ENCODE data around the gene XPNPEP2. TPM values are rescaled to one million over a fixed set of nuclear protein-coding genes. Genes with fewer than 3 reads are reported as not detected.

XPNPEP2 gene
- total and polyA plus RNA-seq, 4 donors = 0.87 to 4.1 (median 2.3) TPM

GRCh38 chrX:129744861-129745321 is 6.1 kb downstream of the XPNPEP2 start:
- no peak for DNase-seq (ENCODE audit: low read depth in 4 of 6, low spot score in 6 of 6)
- 74% methylated on average over 10 of the region's 10 CpGs for WGBS (ENCODE audit: insufficient coverage)

GRCh38 chrX:129746557-129747470 is 8.0 kb downstream of the XPNPEP2 start:
- DNase-seq (ENCODE audit: low read depth in 4 of 6, low spot score in 6 of 6) = peak in 3 of 6 donors; percentile 36 to 70 (median 68)
- Histone ChIP-seq H3K27me3 (ENCODE audit: control insufficient read depth, insufficient read depth, low read length) (peaks cover 2% of the 10 kb centered on the region), H3K36me3 (ENCODE audit: control insufficient read depth, insufficient read depth, low read length) (no peaks in the 10 kb centered on the region), H3K4me1 (ENCODE audit: control insufficient read depth, insufficient read depth, low read length) (peaks cover 12% of the 10 kb centered on the region), H3K27ac (ENCODE audit: low read depth, low read length) (no peak overlapping the region), H3K4me3 (ENCODE audit: low read depth, low read length) (no peak overlapping the region), H3K9me3 (ENCODE audit: control insufficient read depth, insufficient read depth, low read length) (no peaks in the 10 kb centered on the region)
- WGBS (ENCODE audit: insufficient coverage) = 38% methylated on average over 4 of the region's 7 CpGs

More at GRCh38 chrX:129744861-129745321, 6.1 kb downstream of the XPNPEP2 start:
- no peaks in the 10 kb centered on the region for H3K9me3 ChIP-seq (ENCODE audit: control insufficient read depth, insufficient read depth, low read length)
- peaks cover 2% of the 10 kb centered on the region for H3K27me3 ChIP-seq (ENCODE audit: control insufficient read depth, insufficient read depth, low read length)
- peaks cover 12% of the 10 kb centered on the region for H3K4me1 ChIP-seq (ENCODE audit: control insufficient read depth, insufficient read depth, low read length)
- H3K4me3 ChIP-seq (ENCODE audit: low read depth, low read length) = no peak overlapping the region
- H3K27ac ChIP-seq (ENCODE audit: low read depth, low read length) = no peak overlapping the region
- no peaks in the 10 kb centered on the region for H3K36me3 ChIP-seq (ENCODE audit: control insufficient read depth, insufficient read depth, low read length)

- no peak overlapping the region for H3K4me3 ChIP-seq (ENCODE audit: low read depth, low read length)
- peaks cover 2% of the 10 kb centered on the region for H3K27me3 ChIP-seq (ENCODE audit: control insufficient read depth, insufficient read depth, low read length)
- no peak overlapping the region for H3K27ac ChIP-seq (ENCODE audit: low read depth, low read length)
- no peaks in the 10 kb centered on the region for H3K36me3 ChIP-seq (ENCODE audit: control insufficient read depth, insufficient read depth, low read length)
- no peaks in the 10 kb centered on the region for H3K9me3 ChIP-seq (ENCODE audit: control insufficient read depth, insufficient read depth, low read length)
- 56% methylated on average over 4 of the region's 4 CpGs for WGBS (ENCODE audit: insufficient coverage)
- DNase-seq (ENCODE audit: low read depth in 4 of 6, low spot score in 6 of 6) = no peak
- peaks cover 12% of the 10 kb centered on the region for H3K4me1 ChIP-seq (ENCODE audit: control insufficient read depth, insufficient read depth, low read length)
Observed at GRCh38 chrX:129747533-129747932, 8.8 kb downstream of the XPNPEP2 start.

GRCh38 chrX:129748305-129748704 is 9.5 kb downstream of the XPNPEP2 start:
- peak in 2 of 6 donors; percentile 1 to 51 for DNase-seq (ENCODE audit: low read depth in 4 of 6, low spot score in 6 of 6)
- H3K36me3 ChIP-seq (ENCODE audit: control insufficient read depth, insufficient read depth, low read length) = no peaks in the 10 kb centered on the region

GRCh38 chrX:129749069-129749468 is 10.3 kb downstream of the XPNPEP2 start:
- H3K27ac ChIP-seq (ENCODE audit: low read depth, low read length) = no peak overlapping the region
- WGBS (ENCODE audit: insufficient coverage) = no CpG with 5 or more reads among the region's 2 CpGs
- DNase-seq (ENCODE audit: low read depth in 4 of 6, low spot score in 6 of 6) = no peak
- H3K27me3 ChIP-seq (ENCODE audit: control insufficient read depth, insufficient read depth, low read length) = no peaks in the 10 kb centered on the region
- peaks cover 9% of the 10 kb centered on the region for H3K4me1 ChIP-seq (ENCODE audit: control insufficient read depth, insufficient read depth, low read length)
- no peaks in the 10 kb centered on the region for H3K9me3 ChIP-seq (ENCODE audit: control insufficient read depth, insufficient read depth, low read length)
- no peak overlapping the region for H3K4me3 ChIP-seq (ENCODE audit: low read depth, low read length)
- H3K36me3 ChIP-seq (ENCODE audit: control insufficient read depth, insufficient read depth, low read length) = no peaks in the 10 kb centered on the region

More at GRCh38 chrX:129748305-129748704, 9.5 kb downstream of the XPNPEP2 start:
- Histone ChIP-seq H3K9me3 (ENCODE audit: control insufficient read depth, insufficient read depth, low read length) (no peaks in the 10 kb centered on the region), H3K4me1 (ENCODE audit: control insufficient read depth, insufficient read depth, low read length) (peaks cover 12% of the 10 kb centered on the region), H3K4me3 (ENCODE audit: low read depth, low read length) (no peak overlapping the region), H3K27me3 (ENCODE audit: control insufficient read depth, insufficient read depth, low read length) (peaks cover 2% of the 10 kb centered on the region), H3K27ac (ENCODE audit: low read depth, low read length) (no peak overlapping the region)
- WGBS (ENCODE audit: insufficient coverage) = 74% methylated on average over 2 of the region's 4 CpGs

- 86% methylated on average over 6 of the region's 8 CpGs for WGBS (ENCODE audit: insufficient coverage)
- Histone ChIP-seq H3K4me3 (ENCODE audit: low read depth, low read length) (no peak overlapping the region), H3K27ac (ENCODE audit: low read depth, low read length) (no peak overlapping the region), H3K27me3 (ENCODE audit: control insufficient read depth, insufficient read depth, low read length) (peaks cover 2% of the 10 kb centered on the region), H3K9me3 (ENCODE audit: control insufficient read depth, insufficient read depth, low read length) (no peaks in the 10 kb centered on the region), H3K4me1 (ENCODE audit: control insufficient read depth, insufficient read depth, low read length) (peaks cover 14% of the 10 kb centered on the region), H3K36me3 (ENCODE audit: control insufficient read depth, insufficient read depth, low read length) (no peaks in the 10 kb centered on the region)
- no peak for DNase-seq (ENCODE audit: low read depth in 4 of 6, low spot score in 6 of 6)
Observed at GRCh38 chrX:129750971-129751370, 12.2 kb downstream of the XPNPEP2 start.

- Histone ChIP-seq H3K36me3 (ENCODE audit: control insufficient read depth, insufficient read depth, low read length) (no peaks in the 10 kb centered on the region), H3K4me3 (ENCODE audit: low read depth, low read length) (no peak overlapping the region), H3K27me3 (ENCODE audit: control insufficient read depth, insufficient read depth, low read length) (peaks cover 2% of the 10 kb centered on the region), H3K9me3 (ENCODE audit: control insufficient read depth, insufficient read depth, low read length) (no peaks in the 10 kb centered on the region), H3K4me1 (ENCODE audit: control insufficient read depth, insufficient read depth, low read length) (peaks cover 11% of the 10 kb centered on the region), H3K27ac (ENCODE audit: low read depth, low read length) (no peak overlapping the region)
- no peak for DNase-seq (ENCODE audit: low read depth in 4 of 6, low spot score in 6 of 6)
- WGBS (ENCODE audit: insufficient coverage) = 53% methylated on average over 16 of the region's 22 CpGs
Observed at GRCh38 chrX:129754056-129755024, 15.6 kb downstream of the XPNPEP2 start.

- WGBS (ENCODE audit: insufficient coverage) = 66% methylated on average over 15 of the region's 18 CpGs
- Histone ChIP-seq H3K4me3 (ENCODE audit: low read depth, low read length) (no peak overlapping the region), H3K36me3 (ENCODE audit: control insufficient read depth, insufficient read depth, low read length) (no peaks in the 10 kb centered on the region)
Observed at GRCh38 chrX:129755779-129756650, 17.2 kb downstream of the XPNPEP2 start.

More at GRCh38 chrX:129755779-129756650, 17.2 kb downstream of the XPNPEP2 start:
- H3K27me3 ChIP-seq (ENCODE audit: control insufficient read depth, insufficient read depth, low read length) = peaks cover 2% of the 10 kb centered on the region
- H3K9me3 ChIP-seq (ENCODE audit: control insufficient read depth, insufficient read depth, low read length) = no peaks in the 10 kb centered on the region
- no peak for DNase-seq (ENCODE audit: low read depth in 4 of 6, low spot score in 6 of 6)
- H3K27ac ChIP-seq (ENCODE audit: low read depth, low read length) = no peak overlapping the region
- peaks cover 18% of the 10 kb centered on the region for H3K4me1 ChIP-seq (ENCODE audit: control insufficient read depth, insufficient read depth, low read length)

Measured in spinal cord (tissue), 10 donors.